Measurements from ENCODE around the gene SYT5.

The SYT5 gene

DNA sequence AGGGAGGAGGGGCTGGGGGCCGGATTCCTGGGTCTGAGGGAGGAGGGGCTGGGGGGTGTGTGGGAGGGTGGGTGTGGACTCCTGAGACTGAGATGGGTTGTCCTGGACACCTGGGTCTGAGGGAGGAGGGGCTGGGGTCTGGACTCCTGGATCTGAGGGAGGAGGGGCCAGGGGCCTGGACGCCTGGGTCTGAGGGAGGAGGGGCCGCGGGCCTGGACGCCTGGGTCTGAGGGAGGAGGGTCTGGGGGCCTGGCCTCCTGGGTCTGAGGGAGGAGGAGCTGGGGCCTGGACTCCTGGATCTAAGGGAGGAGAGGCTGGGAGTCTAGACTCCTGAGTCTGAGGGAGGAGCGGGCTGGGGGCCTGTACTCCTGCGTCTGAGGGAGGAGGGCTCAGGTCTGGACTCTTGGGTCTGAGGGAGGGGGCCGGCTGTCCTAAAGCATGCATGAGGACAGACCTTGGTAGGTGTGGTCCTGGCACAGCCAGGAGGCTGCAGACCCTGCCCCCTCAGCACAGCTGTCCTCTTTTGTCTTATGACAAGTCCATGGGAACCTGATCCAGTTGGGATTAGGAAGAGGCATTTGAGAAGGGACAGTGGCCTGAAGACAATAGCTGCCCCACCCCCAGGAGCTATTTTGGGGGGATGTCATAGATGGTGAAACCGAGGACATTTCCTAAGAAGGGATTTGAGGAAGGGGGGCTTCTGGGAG lies 32.4 kb downstream of the SYT5 start:
- no peak overlapping the region for H3K27ac ChIP-seq
- H3K36me3 ChIP-seq: no peaks in the 10 kb centered on the region
- no peak for DNase-seq
- TF ChIP-seq, protein P1, sequence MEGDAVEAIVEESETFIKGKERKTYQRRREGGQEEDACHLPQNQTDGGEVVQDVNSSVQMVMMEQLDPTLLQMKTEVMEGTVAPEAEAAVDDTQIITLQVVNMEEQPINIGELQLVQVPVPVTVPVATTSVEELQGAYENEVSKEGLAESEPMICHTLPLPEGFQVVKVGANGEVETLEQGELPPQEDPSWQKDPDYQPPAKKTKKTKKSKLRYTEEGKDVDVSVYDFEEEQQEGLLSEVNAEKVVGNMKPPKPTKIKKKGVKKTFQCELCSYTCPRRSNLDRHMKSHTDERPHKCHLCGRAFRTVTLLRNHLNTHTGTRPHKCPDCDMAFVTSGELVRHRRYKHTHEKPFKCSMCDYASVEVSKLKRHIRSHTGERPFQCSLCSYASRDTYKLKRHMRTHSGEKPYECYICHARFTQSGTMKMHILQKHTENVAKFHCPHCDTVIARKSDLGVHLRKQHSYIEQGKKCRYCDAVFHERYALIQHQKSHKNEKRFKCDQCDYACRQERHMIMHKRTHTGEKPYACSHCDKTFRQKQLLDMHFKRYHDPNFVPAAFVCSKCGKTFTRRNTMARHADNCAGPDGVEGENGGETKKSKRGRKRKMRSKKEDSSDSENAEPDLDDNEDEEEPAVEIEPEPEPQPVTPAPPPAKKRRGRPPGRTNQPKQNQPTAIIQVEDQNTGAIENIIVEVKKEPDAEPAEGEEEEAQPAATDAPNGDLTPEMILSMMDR (IDR thresholded peaks at IDR 0.05): no peak
- H3K9me3 ChIP-seq: no peaks in the 10 kb centered on the region
- H3K4me1 ChIP-seq: peaks cover 0 to 13% (median 4%) of the 10 kb centered on the region in 4 donors
- intact Hi-C loops (cut with DNase I; ENCODE audit: low total_unique reads): loop anchor here (5.0 kb wide), 1 partner anchor 355 kb away; no protein-coding TSS in a partner anchor
- H3K4me3 ChIP-seq: no peak overlapping the region
- peaks cover 7 to 86% of the 10 kb centered on the region in 2 donors for H3K27me3 ChIP-seq

DNA sequence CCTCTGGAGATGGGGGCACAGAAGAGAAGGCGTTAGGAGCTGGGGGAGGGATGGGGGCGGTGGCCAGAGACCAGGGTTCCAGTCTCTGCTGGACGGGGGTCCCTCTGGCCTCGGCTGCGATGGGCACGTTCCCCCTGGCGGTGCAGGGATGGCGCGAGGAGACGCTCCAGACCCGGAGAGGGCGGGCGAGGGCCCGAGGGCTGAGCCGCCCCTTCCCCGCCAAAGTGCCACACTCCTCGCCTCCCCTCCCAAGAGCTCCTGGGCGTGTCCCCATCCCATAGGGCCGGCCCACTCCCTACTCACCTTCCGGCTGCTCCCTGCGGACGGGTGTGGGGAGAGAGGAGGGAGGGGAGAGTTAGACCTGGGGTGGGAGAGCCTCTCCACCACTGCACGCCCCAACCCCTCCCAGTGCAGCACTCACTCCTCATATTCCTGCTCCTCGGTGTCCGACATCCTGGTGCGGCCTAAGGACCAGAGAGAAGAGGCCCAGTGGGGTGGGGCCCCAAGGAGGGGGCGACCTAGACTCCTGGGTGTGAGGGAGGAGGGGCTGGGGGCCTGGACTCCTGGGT lies 33.3 kb downstream of the SYT5 start:
- TF ChIP-seq, protein P1 (IDR thresholded peaks at IDR 0.05): no peak
- Histone ChIP-seq H3K9me3 (no peaks in the 10 kb centered on the region), H3K27ac (no peak overlapping the region), H3K4me1 (peaks cover 0 to 13% (median 4%) of the 10 kb centered on the region in 4 donors), H3K36me3 (no peaks in the 10 kb centered on the region), H3K4me3 (no peak overlapping the region), H3K27me3 (peaks cover 7 to 92% of the 10 kb centered on the region in 2 donors)
- no peak for DNase-seq
- intact Hi-C loops (cut with DNase I; ENCODE audit: low total_unique reads): loop anchor here (5.0 kb wide), 1 partner anchor 356 kb away; no protein-coding TSS in a partner anchor

DNA sequence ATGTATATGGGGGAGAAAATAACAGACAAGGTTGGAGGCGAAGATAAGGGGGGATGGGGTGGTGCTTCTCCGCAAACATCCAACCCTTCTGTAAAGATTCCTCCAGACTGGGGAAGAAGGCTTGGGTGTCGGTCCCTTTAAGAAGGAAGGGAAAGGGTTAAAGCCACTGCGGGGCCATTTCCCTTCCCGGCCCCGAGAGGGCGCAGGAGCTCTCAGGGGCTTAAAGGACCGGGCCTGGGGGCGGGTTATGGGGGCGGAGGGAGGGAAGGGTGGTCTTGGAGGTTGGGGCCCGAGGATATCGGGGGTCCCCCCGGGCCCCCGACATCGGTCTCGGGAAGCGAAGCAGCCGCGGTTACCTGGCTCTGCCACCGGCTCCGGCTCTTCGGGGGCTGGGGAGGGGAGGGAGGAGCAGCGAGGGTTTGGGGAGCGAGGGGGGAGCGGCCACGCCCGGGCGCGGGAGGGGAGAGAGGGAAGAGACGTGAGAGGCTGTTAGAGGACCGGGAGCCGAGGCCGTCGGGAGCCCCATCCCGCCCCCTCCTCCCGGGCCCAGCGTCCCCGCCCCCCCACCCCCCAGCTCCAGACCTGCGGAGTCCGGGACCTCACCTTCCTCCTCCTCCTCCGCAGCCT lies 33.9 kb downstream of the SYT5 start:
- no peaks in the 10 kb centered on the region for H3K36me3 ChIP-seq
- H3K27ac ChIP-seq: no peak overlapping the region
- TF ChIP-seq, protein P1 (IDR thresholded peaks at IDR 0.05): no peak
- H3K27me3 ChIP-seq: peaks cover 7 to 95% of the 10 kb centered on the region in 2 donors
- no peaks in the 10 kb centered on the region for H3K9me3 ChIP-seq
- intact Hi-C loops (cut with DNase I; ENCODE audit: low total_unique reads): loop anchor here (5.0 kb wide), 1 partner anchor 356 kb away; no protein-coding TSS in a partner anchor
- no peak overlapping the region for H3K4me3 ChIP-seq
- DNase-seq: no peak
- H3K4me1 ChIP-seq: peaks cover 0 to 18% (median 4%) of the 10 kb centered on the region in 4 donors

DNA sequence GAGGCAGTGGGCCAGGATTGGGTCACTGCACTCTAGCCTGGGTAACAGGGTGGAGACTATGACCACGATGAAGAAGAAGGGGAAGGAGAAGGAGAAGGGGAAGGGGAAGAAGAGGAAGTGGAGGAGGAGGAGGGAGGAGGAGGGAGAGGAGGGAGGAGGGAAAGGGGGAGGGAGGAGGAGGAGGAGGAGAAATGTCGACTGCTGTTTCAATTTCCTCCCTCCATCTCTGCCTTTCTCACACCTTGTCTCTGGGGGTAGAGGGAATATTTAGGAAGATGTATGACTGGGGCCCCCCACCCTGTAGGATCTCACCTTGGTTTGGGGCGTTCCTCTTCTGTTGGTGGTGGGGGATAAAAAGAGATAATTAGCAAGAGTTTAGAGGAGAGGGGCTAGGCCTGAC lies 34.9 kb downstream of the SYT5 start:
- intact Hi-C loops (cut with DNase I; ENCODE audit: low total_unique reads): loop anchor here (5.0 kb wide), 1 partner anchor 357 kb away; no protein-coding TSS in a partner anchor
- H3K27me3 ChIP-seq: peaks cover 7 to 97% of the 10 kb centered on the region in 2 donors
- TF ChIP-seq, protein P1 (IDR thresholded peaks at IDR 0.05): no peak
- H3K27ac ChIP-seq: no peak overlapping the region
- DNase-seq: no peak
- peaks cover 0 to 19% (median 4%) of the 10 kb centered on the region in 4 donors for H3K4me1 ChIP-seq
- H3K4me3 ChIP-seq: no peak overlapping the region
- no peaks in the 10 kb centered on the region for H3K36me3 ChIP-seq
- H3K9me3 ChIP-seq: no peaks in the 10 kb centered on the region

DNA sequence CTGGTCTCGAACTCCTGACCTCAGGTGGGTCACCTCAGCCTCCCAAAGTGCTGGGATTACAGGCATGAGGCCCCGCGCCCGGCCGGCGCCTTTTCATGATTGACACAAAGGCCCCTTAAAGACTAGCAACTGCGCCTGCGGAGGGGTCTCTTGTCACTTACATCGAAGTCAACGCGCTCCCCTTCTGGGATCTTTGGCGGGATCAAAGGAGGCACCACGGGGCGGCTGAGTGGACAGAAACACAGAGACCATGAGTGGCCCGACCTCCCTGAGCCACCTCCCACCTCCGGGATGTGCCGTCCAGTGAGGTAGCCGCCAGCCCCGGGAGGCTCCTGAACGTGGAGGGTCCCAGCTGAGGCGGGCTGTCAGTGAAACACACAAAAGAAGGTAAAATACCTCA lies 38.4 kb downstream of the SYT5 start:
- Histone ChIP-seq H3K4me3 (no peak overlapping the region), H3K36me3 (no peaks in the 10 kb centered on the region), H3K4me1 (peaks cover 0 to 19% (median 4%) of the 10 kb centered on the region in 4 donors), H3K27ac (no peak overlapping the region), H3K27me3 (peaks cover 7 to 98% of the 10 kb centered on the region in 2 donors), H3K9me3 (no peaks in the 10 kb centered on the region)
- no peak for DNase-seq
- TF ChIP-seq, protein P1 (IDR thresholded peaks at IDR 0.05): no peak
- intact Hi-C loops (cut with DNase I; ENCODE audit: low total_unique reads): no loop called here
